ENCODE results near the gene CNGB1. TPM values are rescaled to one million over a fixed set of nuclear protein-coding genes. Genes with fewer than 3 reads are reported as not detected.

CNGB1 gene
- total RNA-seq, 1 donor from 2014 or later = 0.19 TPM

- no peak overlapping the region for H3K4me3 Mint-ChIP-seq
- H3K27me3 Mint-ChIP-seq = no peaks in the 10 kb centered on the region
- no peaks in the 10 kb centered on the region for H3K36me3 Mint-ChIP-seq
- H3K27ac Mint-ChIP-seq = no peak overlapping the region
- no peaks in the 10 kb centered on the region for H3K9me3 Mint-ChIP-seq
- DNase-seq (ENCODE audit: extremely low spot score, unreplicated experiment) = no peak
- TF ChIP-seq CTCF (conservative IDR thresholded peaks at IDR 0.05) = no peak
- H3K4me1 Mint-ChIP-seq (ENCODE audit: unreplicated experiment) = peaks cover 10% of the 10 kb centered on the region
Observed at GRCh38 chr16:57962756-57963155, 8.2 kb downstream of the CNGB1 start.

- no peaks in the 10 kb centered on the region for H3K27me3 Mint-ChIP-seq
- H3K36me3 Mint-ChIP-seq = no peaks in the 10 kb centered on the region
- H3K4me3 Mint-ChIP-seq = no peak overlapping the region
- DNase-seq (ENCODE audit: extremely low spot score, unreplicated experiment) = no peak
- no peak overlapping the region for H3K27ac Mint-ChIP-seq
- no peaks in the 10 kb centered on the region for H3K9me3 Mint-ChIP-seq
- TF ChIP-seq CTCF (conservative IDR thresholded peaks at IDR 0.05) = no peak
- H3K4me1 Mint-ChIP-seq (ENCODE audit: unreplicated experiment) = peaks cover 10% of the 10 kb centered on the region
Observed at GRCh38 chr16:57962046-57962445, 8.9 kb downstream of the CNGB1 start.

- H3K9me3 Mint-ChIP-seq = no peaks in the 10 kb centered on the region
- no peak for DNase-seq (ENCODE audit: extremely low spot score, unreplicated experiment)
- H3K4me3 Mint-ChIP-seq = no peak overlapping the region
- H3K4me1 Mint-ChIP-seq (ENCODE audit: unreplicated experiment) = peaks cover 10% of the 10 kb centered on the region
- H3K27me3 Mint-ChIP-seq = no peaks in the 10 kb centered on the region
- H3K27ac Mint-ChIP-seq = no peak overlapping the region
- TF ChIP-seq CTCF (conservative IDR thresholded peaks at IDR 0.05) = no peak
- H3K36me3 Mint-ChIP-seq = no peaks in the 10 kb centered on the region
Observed at GRCh38 chr16:57961538-57961937, 9.4 kb downstream of the CNGB1 start.

GRCh38 chr16:57960826-57961472, 10.0 kb downstream of the CNGB1 start:
- no peak for TF ChIP-seq CTCF (conservative IDR thresholded peaks at IDR 0.05)
- peaks cover 10% of the 10 kb centered on the region for H3K4me1 Mint-ChIP-seq (ENCODE audit: unreplicated experiment)
- no peaks in the 10 kb centered on the region for H3K36me3 Mint-ChIP-seq
- DNase-seq (ENCODE audit: extremely low spot score, unreplicated experiment) = no peak
- no peaks in the 10 kb centered on the region for H3K9me3 Mint-ChIP-seq
- no peak overlapping the region for H3K27ac Mint-ChIP-seq
- no peak overlapping the region for H3K4me3 Mint-ChIP-seq
- H3K27me3 Mint-ChIP-seq = no peaks in the 10 kb centered on the region

GRCh38 chr16:57960310-57960709, 10.6 kb downstream of the CNGB1 start:
- H3K36me3 Mint-ChIP-seq = no peaks in the 10 kb centered on the region
- TF ChIP-seq CTCF (conservative IDR thresholded peaks at IDR 0.05) = no peak
- H3K9me3 Mint-ChIP-seq = no peaks in the 10 kb centered on the region
- peaks cover 10% of the 10 kb centered on the region for H3K4me1 Mint-ChIP-seq (ENCODE audit: unreplicated experiment)
- H3K27ac Mint-ChIP-seq = no peak overlapping the region
- no peaks in the 10 kb centered on the region for H3K27me3 Mint-ChIP-seq
- no peak for DNase-seq (ENCODE audit: extremely low spot score, unreplicated experiment)
- no peak overlapping the region for H3K4me3 Mint-ChIP-seq

GRCh38 chr16:57959804-57960203, 11.1 kb downstream of the CNGB1 start:
- no peak for TF ChIP-seq CTCF (conservative IDR thresholded peaks at IDR 0.05)
- H3K4me3 Mint-ChIP-seq = no peak overlapping the region
- H3K27ac Mint-ChIP-seq = peak overlapping the region; percentile 90
- DNase-seq (ENCODE audit: extremely low spot score, unreplicated experiment) = no peak
- H3K9me3 Mint-ChIP-seq = no peaks in the 10 kb centered on the region
- peaks cover 10% of the 10 kb centered on the region for H3K4me1 Mint-ChIP-seq (ENCODE audit: unreplicated experiment)
- no peaks in the 10 kb centered on the region for H3K36me3 Mint-ChIP-seq
- no peaks in the 10 kb centered on the region for H3K27me3 Mint-ChIP-seq

Data from type B pancreatic cell (in vitro differentiated cells).